ENCODE results near the gene SEZ6L.

GRCh38 chr22:26313291-26313690, 144.0 kb downstream of the SEZ6L start:
- TF ChIP-seq, protein P1, sequence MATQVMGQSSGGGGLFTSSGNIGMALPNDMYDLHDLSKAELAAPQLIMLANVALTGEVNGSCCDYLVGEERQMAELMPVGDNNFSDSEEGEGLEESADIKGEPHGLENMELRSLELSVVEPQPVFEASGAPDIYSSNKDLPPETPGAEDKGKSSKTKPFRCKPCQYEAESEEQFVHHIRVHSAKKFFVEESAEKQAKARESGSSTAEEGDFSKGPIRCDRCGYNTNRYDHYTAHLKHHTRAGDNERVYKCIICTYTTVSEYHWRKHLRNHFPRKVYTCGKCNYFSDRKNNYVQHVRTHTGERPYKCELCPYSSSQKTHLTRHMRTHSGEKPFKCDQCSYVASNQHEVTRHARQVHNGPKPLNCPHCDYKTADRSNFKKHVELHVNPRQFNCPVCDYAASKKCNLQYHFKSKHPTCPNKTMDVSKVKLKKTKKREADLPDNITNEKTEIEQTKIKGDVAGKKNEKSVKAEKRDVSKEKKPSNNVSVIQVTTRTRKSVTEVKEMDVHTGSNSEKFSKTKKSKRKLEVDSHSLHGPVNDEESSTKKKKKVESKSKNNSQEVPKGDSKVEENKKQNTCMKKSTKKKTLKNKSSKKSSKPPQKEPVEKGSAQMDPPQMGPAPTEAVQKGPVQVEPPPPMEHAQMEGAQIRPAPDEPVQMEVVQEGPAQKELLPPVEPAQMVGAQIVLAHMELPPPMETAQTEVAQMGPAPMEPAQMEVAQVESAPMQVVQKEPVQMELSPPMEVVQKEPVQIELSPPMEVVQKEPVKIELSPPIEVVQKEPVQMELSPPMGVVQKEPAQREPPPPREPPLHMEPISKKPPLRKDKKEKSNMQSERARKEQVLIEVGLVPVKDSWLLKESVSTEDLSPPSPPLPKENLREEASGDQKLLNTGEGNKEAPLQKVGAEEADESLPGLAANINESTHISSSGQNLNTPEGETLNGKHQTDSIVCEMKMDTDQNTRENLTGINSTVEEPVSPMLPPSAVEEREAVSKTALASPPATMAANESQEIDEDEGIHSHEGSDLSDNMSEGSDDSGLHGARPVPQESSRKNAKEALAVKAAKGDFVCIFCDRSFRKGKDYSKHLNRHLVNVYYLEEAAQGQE (IDR thresholded peaks at IDR 0.05; ENCODE audit: borderline replicate concordance): no peak
- TF ChIP-seq CTCF (IDR thresholded peaks at IDR 0.05; ENCODE audit: poor library complexity, severe bottlenecking): no peak
- TF ChIP-seq EZH2 (IDR thresholded peaks at IDR 0.05; ENCODE audit: borderline replicate concordance, insufficient read depth, low read length, poor library complexity, severe bottlenecking): no peak
- TF ChIP-seq EP300 (conservative IDR thresholded peaks at IDR 0.05; ENCODE audit: poor library complexity, severe bottlenecking): no peak
- TF ChIP-seq POLR2AphosphoS5 (IDR thresholded peaks at IDR 0.05): no peak
- TF ChIP-seq SMC3 (conservative IDR thresholded peaks at IDR 0.05; ENCODE audit: poor library complexity): no peak

All from neural cell (in vitro differentiated cells).